GM21717 (cell line): ENCODE data around the gene FADS1.
A peak's percentile ranks its signal among the peaks of the same experiment; 100 is the strongest.

Source experiments
- ATAC-seq: cut with Tn5 transposase; IDR thresholded peaks from one replicate; pipeline ENCODE4 v1.9.1; 2021; ENCODE audit warnings: mild to moderate bottlenecking, moderate library complexity; ENCODE audit not compliant: unreplicated experiment

Gene FADS1

DNA sequence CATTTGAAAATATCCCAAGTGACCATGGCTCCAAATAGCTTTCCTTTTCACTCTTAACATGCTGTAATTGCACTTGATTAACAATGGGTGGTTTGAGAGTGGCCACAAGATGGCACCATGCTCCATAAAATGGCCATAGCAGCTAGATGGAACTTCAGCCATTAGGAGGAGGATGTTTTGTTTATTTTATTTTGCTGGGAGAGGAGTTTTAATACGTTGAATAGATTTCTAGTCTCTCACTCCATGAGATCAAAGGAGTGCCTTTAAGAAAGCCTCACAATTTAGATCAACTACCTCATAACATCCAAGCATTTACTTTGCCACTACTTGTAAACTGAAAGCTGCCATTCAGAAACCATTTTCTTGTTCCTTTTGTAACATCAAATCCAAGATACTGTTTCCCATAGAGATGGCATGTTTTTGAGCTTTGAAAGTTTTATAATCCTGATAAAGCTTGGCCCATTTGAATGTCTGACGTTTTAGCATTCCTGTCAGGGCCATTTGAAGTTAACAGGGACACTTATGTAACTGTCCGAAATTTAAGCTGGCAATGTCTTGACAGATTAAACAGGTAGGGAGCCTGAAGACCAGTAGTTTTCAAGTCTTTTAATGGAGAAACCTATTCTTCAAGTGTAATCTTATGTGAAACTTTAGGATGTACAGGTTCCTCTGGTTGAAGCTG is 19.4 kb downstream of the FADS1 start:
- no peak for ATAC-seq

DNA sequence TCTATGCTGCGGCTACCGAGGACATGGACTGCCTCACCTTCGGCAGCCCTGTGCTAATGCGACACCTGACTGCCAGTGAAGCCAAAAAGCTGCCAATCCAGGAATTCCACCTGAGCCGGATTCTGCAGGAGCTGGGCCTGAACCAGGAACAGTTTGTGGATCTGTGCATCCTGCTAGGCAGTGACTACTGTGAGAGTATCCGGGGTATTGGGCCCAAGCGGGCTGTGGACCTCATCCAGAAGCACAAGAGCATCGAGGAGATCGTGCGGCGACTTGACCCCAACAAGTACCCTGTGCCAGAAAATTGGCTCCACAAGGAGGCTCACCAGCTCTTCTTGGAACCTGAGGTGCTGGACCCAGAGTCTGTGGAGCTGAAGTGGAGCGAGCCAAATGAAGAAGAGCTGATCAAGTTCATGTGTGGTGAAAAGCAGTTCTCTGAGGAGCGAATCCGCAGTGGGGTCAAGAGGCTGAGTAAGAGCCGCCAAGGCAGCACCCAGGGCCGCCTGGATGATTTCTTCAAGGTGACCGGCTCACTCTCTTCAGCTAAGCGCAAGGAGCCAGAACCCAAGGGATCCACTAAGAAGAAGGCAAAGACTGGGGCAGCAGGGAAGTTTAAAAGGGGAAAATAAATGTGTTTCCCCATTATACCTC is 20.8 kb downstream of the FADS1 start:
- no peak for ATAC-seq

DNA sequence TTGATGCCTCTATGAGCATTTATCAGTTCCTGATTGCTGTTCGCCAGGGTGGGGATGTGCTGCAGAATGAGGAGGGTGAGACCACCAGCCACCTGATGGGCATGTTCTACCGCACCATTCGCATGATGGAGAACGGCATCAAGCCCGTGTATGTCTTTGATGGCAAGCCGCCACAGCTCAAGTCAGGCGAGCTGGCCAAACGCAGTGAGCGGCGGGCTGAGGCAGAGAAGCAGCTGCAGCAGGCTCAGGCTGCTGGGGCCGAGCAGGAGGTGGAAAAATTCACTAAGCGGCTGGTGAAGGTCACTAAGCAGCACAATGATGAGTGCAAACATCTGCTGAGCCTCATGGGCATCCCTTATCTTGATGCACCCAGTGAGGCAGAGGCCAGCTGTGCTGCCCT is 21.3 kb downstream of the FADS1 start:
- no peak for ATAC-seq

DNA sequence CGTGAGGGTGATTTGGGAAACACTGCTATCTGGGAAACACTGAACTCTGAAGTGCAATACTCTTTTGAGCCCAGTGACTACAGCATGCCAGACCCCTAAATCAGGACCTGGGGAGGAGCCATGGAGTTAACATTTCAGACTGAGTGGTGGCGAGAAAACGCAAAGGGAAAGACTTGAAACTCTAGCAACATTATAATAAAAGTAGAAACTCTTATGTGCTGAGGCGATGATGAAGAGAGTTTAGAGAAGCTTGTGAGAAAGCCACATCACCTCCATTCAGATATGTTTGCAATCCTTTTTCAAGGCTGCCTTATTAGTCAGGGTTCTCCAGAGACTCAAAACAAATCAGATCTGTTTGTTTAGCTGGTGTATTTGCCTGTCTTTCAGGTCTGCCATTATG is 22.2 kb downstream of the FADS1 start:
- ATAC-seq: no peak

DNA sequence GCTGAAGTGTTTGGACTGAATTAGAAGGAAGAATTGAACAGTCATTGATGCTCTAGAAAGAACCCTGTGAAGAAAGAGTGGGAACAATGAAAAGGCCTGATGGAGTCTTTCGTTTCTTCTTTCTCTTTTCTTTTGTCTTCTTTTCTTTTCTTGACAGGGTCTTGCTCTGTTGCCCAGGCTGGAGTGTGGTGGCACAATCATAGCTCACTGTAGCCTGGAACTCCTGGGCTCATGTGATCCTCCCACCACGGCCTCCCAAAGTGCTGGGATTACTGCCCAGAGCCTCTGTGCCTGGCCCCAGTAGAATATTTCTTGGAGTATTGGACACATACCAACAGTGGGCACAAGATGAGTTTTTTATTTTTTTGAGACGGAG is 23.0 kb downstream of the FADS1 start:
- ATAC-seq: no peak

DNA sequence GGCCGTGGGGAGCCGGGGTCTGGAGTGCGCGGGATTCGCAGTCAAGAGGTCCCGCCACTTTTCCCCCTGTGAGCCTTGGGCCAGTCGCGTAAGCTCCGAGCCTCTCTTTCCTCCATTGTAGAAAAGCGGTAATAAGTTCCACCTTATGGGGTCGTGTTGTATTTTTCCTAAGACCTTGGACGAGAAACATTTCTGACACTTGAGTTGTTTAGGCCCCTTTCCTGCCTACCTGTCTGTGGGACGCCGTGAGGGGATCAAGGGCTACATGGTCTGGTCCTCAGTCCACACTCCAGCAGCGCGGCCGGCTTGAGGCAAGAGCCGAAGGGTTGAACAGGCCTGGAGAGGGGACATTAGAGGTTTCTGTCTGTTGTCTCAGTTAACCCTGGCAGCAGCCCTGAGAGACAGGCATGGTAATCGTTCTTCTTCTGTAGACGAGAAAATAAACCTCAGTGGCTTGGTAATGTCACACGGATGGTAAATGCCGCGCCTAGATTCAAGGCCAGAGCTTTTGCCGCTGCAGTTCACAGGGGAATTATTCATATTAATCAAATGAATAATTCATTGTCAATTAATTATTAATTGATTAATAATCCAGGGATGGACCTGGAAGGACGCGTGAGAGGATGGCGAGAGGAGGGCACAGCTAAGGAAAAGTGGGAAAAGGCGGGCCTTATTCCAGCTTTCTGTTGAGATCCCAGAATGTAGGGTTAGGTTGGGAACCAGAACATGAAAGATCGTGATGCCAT is 23.5 kb downstream of the FADS1 start:
- ATAC-seq: peak; percentile 25

DNA sequence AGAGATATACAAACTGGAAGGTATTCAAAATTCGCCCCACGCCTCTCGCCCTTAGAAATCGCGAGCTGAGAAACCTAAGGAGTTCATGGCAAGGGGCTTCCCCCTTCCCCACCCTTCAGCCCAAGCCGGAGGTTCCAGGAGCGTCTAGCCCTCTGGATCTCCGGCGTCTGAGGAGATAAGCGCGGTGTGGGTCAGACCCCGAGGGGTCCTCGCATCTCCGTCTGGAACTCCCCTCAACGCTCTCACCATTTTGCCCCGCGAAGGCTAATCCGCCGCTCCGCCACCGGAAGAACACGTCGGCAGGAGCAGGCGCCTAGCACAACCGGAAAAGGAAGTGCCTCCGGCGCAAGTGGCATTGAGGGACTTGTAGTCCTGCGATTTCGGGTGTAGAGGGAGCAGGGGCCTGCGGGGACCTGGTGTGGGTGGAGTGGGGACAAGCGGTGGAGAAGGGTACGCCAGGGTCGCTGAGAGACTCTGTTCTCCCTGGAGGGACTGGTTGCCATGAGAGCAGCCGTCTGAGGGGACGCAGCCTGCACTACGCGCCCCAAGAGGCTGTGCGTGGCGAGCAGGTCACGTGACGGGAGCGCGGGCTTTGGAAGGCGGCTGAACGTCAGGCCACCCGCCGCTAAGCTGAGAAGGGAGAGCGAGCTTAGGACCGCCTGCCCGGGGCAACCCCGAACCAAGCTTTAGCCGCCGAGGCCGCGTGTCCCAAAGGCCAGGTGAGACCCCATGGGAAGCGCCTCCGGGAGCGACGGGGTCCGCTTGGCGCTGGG is 24.3 kb downstream of the FADS1 start, which contains the start of the genes FEN1 and TMEM258:
Gene FEN1 (plus strand): TSS at position 602 of the 773 bp plus-strand sequence. CDS start 2,451 bp downstream, outside the sequence.
Gene TMEM258 (minus strand): TSS at position 290 of the 773 bp plus-strand sequence. CDS start 41 bp downstream, at position 249.
- peak; percentile 78 for ATAC-seq

DNA sequence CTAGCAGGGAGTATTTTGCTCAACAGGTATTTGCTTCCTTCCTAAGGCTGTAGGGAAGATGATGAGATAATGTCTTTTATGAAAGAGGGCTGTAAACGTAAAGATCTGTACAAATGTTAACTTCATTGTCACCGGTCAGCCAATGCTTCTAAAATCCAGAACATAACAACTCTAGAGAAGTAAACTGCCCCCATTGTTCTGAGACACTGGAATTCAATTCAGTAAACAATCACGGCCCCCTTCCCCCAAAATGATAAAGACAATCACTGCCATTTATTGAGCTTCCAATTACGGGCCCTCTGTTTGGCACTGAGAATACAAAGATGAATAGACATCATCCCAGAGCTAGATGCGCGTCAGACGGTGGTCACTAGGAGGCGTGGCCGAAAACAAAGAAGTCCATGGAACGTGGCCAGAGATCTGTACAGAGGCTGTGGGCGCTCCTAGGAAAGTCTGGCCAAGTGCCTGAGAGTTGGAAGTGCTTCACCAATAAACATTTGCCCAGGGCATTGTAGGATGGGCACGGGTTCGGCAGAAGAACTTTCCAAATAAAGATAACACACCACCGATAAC is 25.0 kb downstream of the FADS1 start:
- no peak for ATAC-seq

DNA sequence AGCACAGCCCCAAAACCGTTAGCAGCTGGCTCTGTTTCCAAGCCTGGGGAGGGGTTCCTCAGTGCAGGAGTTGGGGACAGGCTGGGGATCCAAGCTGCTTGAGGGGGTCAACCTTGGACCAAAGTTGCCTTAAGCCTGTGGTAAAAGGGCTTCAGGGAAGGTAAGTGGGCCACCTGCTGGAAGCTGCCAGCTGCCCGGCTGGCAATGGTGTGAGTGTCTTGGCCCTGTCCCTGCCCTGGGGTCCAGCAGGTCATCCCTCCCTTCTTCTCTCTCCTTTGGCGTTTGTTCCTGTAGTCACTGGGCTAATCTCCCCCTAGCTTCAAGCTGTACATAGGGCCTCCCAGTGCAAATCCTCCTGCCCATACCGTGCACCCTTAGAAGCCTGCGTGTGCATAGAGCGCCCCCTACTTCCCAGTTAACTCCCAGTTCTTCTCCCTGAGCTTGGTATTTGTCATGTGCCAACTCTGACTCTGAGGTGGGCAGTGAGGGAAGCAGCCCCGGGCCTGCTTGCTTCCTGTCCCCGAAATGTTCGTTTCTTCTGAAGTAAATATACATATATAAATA is 28.8 kb downstream of the FADS1 start:
- ATAC-seq: no peak

DNA sequence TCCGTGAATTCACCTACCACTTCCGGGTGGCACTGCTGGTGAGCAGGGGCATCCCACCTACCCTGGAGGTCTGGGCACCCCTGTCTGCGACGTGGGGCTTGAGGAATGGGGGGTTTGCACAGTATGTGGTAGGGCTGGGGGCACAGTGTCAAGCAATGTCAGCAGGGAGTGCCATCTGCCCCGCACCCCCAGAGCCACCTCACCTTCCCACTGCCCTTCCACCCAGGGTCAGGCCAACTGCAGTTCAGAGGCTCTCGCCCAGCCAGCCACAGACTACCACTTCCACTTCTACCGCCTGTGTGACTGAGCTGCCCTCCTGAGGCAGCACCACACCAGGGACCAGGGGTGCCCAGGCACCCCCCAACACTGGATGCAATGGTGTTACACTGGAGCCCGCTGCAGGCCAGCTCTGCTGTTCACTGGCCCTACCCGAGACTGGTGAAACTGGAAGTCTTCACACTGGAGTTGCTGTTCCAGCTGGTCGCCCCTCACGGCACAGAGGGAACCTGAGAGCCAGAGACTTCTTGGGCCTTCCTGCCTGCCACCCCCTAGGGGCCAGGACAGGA is 30.9 kb downstream of the FADS1 start:
- no peak for ATAC-seq

DNA sequence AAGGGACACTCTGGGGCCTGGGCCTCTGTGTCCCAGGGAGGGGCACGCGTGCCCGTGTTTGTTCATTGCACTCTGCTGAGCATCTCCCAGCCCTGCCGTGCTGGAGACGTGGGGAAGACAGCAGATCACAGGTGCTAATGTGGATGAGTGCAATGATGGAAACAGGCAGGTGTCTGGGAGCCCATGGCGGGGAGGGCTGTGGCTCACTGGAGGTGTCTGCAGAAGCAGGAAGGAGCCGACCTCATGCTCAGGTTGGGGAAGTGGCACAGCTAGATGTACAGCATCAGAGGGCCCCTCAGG is 32.3 kb downstream of the FADS1 start:
- ATAC-seq: no peak

DNA sequence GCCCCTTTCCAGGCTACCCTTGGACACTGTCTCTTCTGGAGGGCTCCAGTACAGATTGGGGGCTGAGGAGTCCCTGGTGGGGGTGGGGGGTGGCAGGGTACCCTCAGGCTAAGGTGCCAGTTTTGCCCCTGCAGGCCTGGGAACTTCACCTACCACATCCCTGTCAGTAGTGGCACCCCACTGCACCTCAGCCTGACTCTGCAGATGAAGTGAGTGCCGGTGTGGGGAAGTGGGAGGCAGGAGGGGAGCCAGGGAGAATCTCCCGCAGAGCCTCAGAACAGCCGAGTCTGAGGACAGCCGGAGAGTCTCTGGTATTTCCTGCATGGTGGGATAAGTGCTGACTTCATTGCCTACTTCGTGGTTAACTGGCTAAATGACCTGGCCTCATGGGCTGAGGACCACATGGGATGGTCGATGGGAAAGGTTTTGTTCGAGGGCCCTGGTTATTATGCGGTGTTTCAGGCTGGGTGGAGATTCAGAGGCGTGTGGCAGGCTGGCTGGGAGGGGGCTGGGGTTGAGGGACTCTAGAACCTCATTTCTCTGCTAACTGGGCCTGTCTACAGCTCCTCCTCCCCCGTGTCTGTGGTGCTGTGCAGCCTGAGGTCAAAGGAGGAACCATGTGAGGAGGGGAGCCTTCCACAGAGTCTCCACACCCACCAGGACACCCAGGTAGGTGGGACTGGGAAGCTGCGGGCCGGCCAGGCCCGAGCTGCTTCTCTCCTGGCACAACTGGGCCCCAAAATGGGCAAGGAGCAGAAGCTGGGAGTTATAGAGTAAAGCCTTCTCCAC is 32.9 kb downstream of the FADS1 start:
- ATAC-seq: no peak

DNA sequence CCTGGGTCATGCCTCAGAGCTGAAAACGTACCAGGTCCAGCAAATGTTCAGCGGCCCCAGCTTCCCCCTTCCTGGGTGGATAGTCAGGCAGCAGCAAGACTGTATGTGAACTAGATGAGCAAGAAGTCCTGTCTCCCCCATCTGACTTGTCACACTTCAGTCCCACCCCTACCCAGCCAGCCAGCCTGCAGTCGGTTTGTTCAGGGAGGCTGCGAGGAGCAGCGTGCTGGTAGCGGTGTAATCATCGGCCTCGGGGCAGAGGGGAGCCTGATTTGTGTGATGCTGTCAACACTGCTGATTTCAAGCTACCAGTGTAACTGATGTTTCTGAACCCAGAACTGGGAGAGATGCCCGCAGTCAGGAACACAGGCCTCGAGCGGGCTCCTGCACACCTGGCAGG is 34.0 kb downstream of the FADS1 start:
- no peak for ATAC-seq

DNA sequence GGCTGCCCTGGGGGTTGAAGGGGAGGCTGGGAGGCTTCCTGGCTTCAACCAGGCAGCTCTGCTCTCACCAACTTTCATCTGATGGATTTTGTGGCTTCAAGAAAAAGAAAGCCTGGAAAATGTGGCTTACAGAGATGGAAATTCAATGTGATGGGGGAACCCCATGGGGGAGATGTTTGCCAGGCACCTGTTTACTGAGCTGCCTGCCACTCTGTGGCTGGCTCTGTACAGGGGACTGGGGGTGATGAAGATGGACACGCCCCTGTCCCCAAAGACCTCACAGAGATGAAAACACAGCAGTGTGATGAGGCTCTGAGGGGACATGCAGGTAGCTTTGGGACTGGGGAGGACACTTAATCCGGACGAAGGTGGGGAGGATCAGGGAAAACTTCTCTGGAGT is 34.5 kb downstream of the FADS1 start:
- no peak for ATAC-seq

DNA sequence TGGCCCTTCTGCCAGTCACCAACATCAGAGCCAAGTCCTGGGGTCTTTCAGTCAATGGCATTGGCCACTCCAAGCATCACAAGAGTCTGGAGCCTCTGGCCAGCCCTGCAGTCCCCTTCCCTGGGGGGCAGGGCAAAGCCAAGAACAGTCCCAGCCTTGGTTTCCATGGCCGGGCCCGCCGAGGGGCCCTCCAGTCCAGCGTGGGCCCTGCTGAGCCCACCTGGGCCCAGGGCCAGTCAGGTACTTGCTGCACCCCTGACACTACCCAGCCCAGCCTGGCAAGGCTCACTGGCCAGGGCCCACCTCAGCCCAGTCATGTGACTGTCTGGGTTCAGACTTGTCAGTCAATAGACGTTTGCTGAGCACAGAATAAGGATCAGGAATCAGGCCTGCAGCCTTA is 35.2 kb downstream of the FADS1 start:
- ATAC-seq: no peak

DNA sequence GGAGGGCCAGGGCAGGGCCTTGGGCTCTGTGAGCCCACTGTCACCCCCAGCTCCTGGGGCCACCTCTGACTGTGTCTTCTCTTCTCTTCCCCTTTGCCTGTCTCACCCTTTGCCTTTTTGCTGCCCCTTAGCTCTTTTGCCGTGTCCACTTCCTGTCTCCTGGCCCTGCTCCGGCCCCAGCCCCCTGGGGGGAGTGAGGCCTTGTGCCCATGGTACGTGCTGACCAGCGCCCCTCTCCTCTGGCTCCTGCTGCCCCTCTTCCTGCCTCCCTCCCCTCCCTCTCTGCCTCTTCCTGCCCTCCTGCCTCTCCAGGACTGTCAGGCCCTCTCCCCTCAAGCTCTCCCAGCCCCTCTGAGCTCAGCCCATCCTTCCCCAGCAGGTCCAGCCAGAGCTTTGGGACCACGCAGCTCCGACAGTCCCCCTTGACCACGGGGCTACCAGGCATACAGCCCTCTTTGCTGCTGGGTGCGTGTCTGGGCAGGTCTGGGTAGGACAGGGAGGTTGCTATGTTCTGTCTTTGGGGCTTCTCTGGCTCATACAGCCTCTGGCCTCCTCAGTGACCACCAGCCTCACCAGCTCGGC is 36.1 kb downstream of the FADS1 start:
- no peak for ATAC-seq

DNA sequence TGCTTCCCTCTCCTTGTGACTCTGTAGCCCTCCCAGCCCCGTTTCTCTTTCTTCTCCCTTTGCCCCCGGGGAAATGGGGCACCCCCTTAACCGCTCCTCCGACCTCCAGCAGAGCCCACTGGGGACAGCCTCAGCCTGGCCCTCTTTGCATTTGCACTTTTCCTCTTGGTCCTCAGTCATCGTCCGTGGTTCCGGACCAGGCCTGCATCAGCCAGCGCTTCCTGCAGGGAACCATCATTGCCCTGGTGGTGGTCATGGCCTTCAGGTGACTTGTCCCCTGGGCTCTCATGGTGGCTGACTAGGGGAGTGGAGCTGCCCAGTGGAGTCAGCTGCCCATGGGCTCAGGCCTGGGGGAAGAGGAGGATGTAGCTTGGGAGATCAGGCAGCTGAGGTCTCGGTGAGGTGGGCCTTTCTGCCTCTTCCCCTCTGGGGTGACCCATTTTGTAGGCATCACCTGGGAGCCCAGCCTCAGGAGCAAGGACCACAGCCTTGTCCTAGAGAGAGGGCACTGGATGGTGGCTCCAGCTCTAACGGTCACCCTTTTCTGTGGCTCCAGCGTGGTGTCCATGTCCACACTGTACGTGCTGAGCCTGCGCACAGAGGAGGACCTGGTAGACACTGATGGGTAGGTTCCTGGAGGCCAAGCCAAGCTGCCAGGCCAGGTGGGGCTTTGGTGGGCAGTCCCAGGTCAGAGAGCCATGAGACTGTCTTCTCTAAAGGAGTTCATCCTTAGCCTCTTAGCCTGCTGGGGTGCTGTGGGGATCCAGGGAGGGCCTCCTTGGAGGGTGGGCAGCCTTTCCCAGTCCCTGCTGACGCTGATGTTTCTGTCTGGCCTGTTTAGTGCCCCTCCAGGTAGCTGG is 36.9 kb downstream of the FADS1 start:
- ATAC-seq: no peak

DNA sequence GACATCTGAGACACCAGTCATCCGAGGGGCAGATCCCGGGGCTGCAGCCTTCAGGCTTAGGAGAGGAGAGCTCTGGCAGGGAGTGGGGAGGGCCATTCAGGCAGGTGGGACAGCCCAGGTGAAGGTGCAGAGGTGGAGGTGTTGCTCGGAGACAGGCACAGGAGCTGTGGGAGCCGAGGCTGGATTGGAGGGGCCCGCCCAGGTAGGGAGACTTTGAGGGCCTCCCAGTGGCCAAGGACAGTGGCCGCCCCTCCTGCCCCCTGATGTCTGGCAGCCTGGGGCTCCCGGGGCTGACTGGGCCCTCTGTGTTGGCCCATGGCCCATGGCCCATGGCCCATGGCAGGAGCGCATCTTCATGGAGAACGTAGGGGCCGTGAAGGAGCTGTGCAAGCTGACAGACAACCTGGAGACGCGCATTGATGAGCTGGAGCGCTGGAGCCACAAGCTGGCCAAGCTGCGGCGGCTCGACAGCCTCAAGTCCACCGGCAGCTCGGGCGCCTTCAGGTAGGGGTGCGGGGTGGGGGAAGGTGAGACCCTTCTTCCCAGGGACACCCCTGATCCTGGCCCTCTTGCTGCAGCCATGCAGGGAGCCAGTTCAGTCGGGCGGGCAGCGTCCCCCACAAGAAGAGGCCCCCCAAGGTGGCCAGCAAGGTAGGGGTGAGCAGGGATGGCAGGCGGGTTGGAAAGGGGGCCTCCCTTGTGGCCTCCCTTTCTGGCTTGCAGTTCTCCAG is 37.7 kb downstream of the FADS1 start:
- no peak for ATAC-seq
